Immature natural killer cell (primary cell): ENCODE measurements around the gene ANKFY1. TPM values are rescaled to one million over a fixed set of nuclear protein-coding genes. Genes with fewer than 3 reads are reported as not detected.

Source experiments
- DNase-seq, 3 donors: peaks; one replicate each; pipeline ENCODE4 v3.0.0; 2022; ENCODE audit warnings: mixed read lengths in 1 of 3
- H3K27ac Mint-ChIP-seq, 6 donors: one replicate each; pipeline ENCODE4 v1.8.0; 2020; ENCODE audit warnings: mixed read lengths in 6 of 6, mild to moderate bottlenecking in 5 of 6, inconsistent platforms in 4 of 6, moderate library complexity in 3 of 6
- H3K27me3 Mint-ChIP-seq, 3 donors: one replicate each; pipeline ENCODE4 v1.8.0; 2020 to 2021; ENCODE audit warnings: low read depth in 3 of 3, mild to moderate bottlenecking in 3 of 3, mixed read lengths in 3 of 3, moderate library complexity in 3 of 3, inconsistent platforms in 1 of 3
- H3K36me3 Mint-ChIP-seq, 3 donors: one replicate each; pipeline ENCODE4 v1.8.0; 2020; ENCODE audit warnings: mixed read lengths in 3 of 3, inconsistent platforms in 2 of 3, mild to moderate bottlenecking in 2 of 3
- H3K4me1 Mint-ChIP-seq, 2 donors: one replicate each; pipeline ENCODE4 v1.8.0; 2020; ENCODE audit warnings: inconsistent platforms in 2 of 2, mild to moderate bottlenecking in 2 of 2, mixed read lengths in 2 of 2, moderate library complexity in 1 of 2
- H3K4me3 Mint-ChIP-seq, 5 donors: one replicate each; pipeline ENCODE4 v1.8.0; 2020; ENCODE audit warnings: mild to moderate bottlenecking in 5 of 5, mixed read lengths in 5 of 5, inconsistent platforms in 3 of 5, moderate library complexity in 3 of 5
- H3K9me3 Mint-ChIP-seq, 6 donors: one replicate each; pipeline ENCODE4 v1.8.0; 2020; ENCODE audit warnings: mild to moderate bottlenecking in 6 of 6, mixed read lengths in 6 of 6, inconsistent platforms in 4 of 6, moderate library complexity in 3 of 6
- polyA plus RNA-seq, 3 donors: library from polyadenylated mRNA; unstranded; fragments of 300-500 nt; fragmentation: Illumina TruSeq; gene quantifications; one replicate each; pipeline ENCODE4 v1.2.3, GENCODE V29; 2021

ANKFY1 gene
- polyA plus RNA-seq, 3 donors from 2014 or later = 7.8 to 19.3 (median 8.2) TPM

DNA sequence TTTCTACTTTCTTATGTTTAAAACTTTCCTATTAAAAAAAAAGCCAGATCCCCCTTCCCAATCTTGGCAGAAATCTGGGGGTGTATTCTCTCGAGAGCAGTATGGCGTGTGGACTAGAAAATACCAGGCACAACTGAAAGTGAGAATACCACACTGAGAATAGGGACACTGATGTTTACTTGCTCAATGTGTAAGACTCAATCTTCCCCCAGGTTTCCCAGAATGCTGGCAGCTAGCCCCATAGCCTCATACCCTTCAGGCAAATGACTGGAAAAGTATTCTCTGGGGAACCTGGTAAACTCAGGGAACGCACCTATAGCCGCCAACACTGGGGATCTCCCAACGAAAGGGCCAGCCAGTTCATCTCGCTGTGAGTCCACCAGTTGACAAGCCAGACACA, 136.2 kb downstream of the ANKFY1 start:
- Mint-ChIP-seq H3K27ac (peak overlapping the region in 1 of 6 donors; percentile 4), H3K36me3 (peaks cover 3 to 4% (median 4%) of the 10 kb centered on the region in 3 donors), H3K9me3 (no peaks in the 10 kb centered on the region), H3K4me3 (no peak overlapping the region), H3K4me1 (peaks cover 43 to 61% of the 10 kb centered on the region in 2 donors), H3K27me3 (no peaks in the 10 kb centered on the region)
- no peak for DNase-seq

DNA sequence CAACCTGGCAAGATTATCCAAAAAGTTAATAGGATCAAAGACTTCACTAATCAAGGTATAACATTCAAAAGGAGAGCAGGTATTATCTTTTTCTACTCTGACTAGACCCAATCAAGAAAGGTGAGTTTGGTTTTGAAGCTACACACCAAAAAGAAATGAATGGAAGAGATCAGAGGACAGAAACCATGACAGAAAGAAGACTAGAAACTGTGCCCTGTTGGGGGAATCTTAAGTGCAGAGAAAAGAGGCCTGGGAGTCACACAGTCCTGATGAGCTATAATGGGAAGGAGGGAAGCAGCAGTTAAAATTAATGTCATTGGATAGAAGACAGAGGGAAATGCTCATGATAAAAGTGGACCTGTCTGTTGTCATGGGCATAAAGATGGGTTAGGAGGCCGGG, 138.2 kb downstream of the ANKFY1 start:
- no peak overlapping the region for H3K4me3 Mint-ChIP-seq
- DNase-seq = no peak
- no peaks in the 10 kb centered on the region for H3K9me3 Mint-ChIP-seq
- peaks cover 32 to 46% of the 10 kb centered on the region in 2 donors for H3K4me1 Mint-ChIP-seq
- H3K36me3 Mint-ChIP-seq = peaks cover 3 to 8% (median 4%) of the 10 kb centered on the region in 3 donors
- H3K27ac Mint-ChIP-seq = peak overlapping the region in 5 of 6 donors; percentile 1 to 62 (median 19)
- no peaks in the 10 kb centered on the region for H3K27me3 Mint-ChIP-seq

DNA sequence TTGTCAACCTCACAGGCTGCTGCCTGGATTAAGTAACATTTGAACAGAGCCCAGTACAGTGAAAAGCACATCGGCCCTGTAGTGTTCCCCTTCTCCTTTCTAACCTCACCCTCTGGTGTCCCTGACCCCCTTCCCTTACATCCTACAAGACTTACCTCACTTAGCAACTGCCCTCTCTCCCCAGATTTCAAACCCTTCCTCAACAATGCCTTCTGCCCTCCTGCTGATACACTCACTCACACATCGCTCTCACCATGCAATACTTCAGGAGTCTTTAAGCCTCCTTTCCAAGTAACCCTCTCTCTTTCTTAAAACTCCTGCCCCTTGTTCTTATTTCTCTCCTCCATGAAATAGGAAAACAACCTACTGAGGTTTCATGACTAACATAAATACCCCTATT, 138.8 kb downstream of the ANKFY1 start:
- DNase-seq = no peak
- Mint-ChIP-seq H3K9me3 (no peaks in the 10 kb centered on the region), H3K4me1 (peaks cover 30 to 41% of the 10 kb centered on the region in 2 donors), H3K36me3 (peaks cover 3 to 8% (median 4%) of the 10 kb centered on the region in 3 donors), H3K27ac (peak overlapping the region in 5 of 6 donors; percentile 8 to 73 (median 36)), H3K27me3 (no peaks in the 10 kb centered on the region), H3K4me3 (no peak overlapping the region)

DNA sequence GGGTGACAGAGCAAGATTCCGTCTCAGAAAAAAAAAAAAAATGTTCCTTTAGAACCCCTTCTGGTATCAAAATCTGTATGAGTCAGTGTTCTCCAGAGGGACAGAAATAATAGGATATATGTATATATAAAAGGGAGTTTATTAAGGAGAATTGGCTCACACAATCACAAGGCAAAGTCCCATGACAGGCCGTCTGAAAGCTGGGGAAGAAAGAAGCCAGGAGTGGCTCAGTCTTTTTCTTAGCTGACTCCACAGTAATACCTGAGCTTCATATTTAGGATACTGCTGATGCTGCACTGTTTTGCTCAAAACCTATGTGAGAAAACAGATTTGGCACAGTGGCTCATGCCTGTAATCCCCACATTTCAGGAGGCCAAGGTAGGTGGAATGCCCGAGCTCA, 143.4 kb downstream of the ANKFY1 start:
- H3K27me3 Mint-ChIP-seq = peaks cover 0 to 2% (median 0%) of the 10 kb centered on the region in 3 donors
- no peak overlapping the region for H3K27ac Mint-ChIP-seq
- DNase-seq = no peak
- no peaks in the 10 kb centered on the region for H3K9me3 Mint-ChIP-seq
- peaks cover 17 to 20% of the 10 kb centered on the region in 2 donors for H3K4me1 Mint-ChIP-seq
- H3K4me3 Mint-ChIP-seq = no peak overlapping the region
- H3K36me3 Mint-ChIP-seq = peaks cover 0 to 33% (median 5%) of the 10 kb centered on the region in 3 donors

DNA sequence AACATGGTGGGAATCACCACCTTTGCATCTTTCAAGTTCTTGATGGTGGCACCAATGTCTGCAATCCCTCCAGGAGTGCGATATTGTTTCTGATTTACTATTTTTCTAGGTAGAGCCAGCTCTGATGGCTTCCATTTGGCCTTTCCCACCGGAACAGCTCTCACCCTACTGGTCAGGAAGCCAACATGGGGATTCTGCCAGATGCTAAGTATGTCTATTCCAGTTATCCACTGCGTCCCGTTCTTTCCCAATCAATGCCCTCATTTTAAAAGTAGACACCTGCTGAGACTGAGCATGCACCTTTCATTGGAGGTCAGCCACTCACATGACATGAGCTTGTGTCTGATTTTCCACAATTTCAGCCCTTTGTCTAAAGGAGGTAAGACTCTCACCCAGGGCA, 144.5 kb downstream of the ANKFY1 start:
- H3K9me3 Mint-ChIP-seq = no peaks in the 10 kb centered on the region
- H3K4me1 Mint-ChIP-seq = peaks cover 10 to 13% of the 10 kb centered on the region in 2 donors
- DNase-seq = no peak
- peaks cover 0 to 2% (median 0%) of the 10 kb centered on the region in 3 donors for H3K27me3 Mint-ChIP-seq
- no peak overlapping the region for H3K4me3 Mint-ChIP-seq
- peak overlapping the region in 3 of 6 donors; percentile 8 to 39 (median 18) for H3K27ac Mint-ChIP-seq
- peaks cover 0 to 36% (median 8%) of the 10 kb centered on the region in 3 donors for H3K36me3 Mint-ChIP-seq

DNA sequence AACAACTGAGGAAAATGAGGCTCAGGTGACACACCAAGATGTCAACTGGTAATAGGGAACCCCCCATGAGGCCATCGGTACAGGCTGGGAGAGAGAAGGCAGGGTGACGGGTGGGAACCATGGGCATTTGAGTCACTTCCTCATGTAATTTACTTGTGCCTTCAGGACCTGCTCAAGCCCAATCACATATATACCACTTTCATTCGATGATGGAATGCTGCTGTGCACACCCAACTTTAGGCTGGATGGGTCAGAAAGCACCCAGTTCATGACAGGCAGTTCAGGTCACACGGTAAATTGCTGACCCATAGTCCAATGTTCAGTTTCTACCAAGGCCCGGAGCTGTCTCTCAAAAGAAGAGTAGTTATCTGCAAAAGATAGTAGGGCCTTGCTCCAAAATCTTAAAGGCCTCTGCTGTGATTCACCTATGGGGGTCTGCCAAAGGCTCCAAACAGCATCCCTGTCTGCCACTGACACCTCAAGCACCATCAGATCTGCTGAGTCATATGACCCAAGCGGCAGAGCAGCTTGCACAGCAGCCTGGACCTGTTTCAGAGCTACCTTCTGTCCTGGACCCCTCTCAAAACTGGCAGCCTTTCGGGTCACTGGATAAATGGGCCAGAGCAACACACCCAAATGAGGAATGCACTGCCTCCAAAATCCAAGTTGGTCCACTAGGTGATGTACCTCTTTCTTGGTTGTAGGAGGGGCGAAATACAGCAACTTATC, 145.6 kb downstream of the ANKFY1 start:
- Mint-ChIP-seq H3K9me3 (no peaks in the 10 kb centered on the region), H3K27me3 (peaks cover 0 to 2% (median 0%) of the 10 kb centered on the region in 3 donors), H3K4me3 (no peak overlapping the region), H3K36me3 (peaks cover 0 to 33% (median 9%) of the 10 kb centered on the region in 3 donors), H3K27ac (peak overlapping the region in 4 of 6 donors; percentile 58 to 77 (median 62)), H3K4me1 (peaks cover 7 to 13% of the 10 kb centered on the region in 2 donors)
- no peak for DNase-seq

DNA sequence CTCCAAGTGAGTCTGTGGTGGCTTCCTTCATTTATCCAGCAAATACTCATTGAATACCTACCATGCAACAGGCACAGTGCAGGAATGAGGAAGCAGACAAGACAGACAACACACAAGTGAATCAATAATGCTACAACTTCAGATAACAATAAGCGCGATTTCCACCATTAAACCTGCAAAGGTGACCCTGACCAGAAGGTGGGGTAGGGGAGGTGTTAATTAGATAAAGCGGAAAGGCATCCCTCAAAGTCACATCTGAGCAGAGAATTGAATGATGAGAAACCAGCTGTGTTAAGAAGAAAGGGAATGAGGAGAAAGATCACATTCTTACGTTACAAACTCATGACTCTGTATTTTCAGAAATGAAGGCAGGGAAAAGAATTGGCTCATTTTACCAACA, 147.3 kb downstream of the ANKFY1 start:
- Mint-ChIP-seq H3K36me3 (peaks cover 3 to 37% (median 18%) of the 10 kb centered on the region in 3 donors), H3K27me3 (peaks cover 0 to 4% (median 0%) of the 10 kb centered on the region in 3 donors), H3K9me3 (no peaks in the 10 kb centered on the region), H3K4me1 (peaks cover 7 to 13% of the 10 kb centered on the region in 2 donors), H3K4me3 (no peak overlapping the region), H3K27ac (no peak overlapping the region)
- DNase-seq = no peak

Other genes starting within 250 kb of the ANKFY1 start
- 10 to 100 TPM in 1 of 3 donors, 1 to 10 TPM in 2; 2.0 to 12.7 (median 3.9) TPM for gene ZZEF1, start 120.9 kb downstream of the ANKFY1 start, polyA plus RNA-seq
- gene CYB5D2, start 120.8 kb downstream of the ANKFY1 start, polyA plus RNA-seq = 10 to 100 TPM in 2 of 3 donors, 1 to 10 TPM in 1; 9.3 to 11.1 (median 10.9) TPM
- 10 to 100 TPM; 48.1 to 84.7 (median 69.3) TPM for gene UBE2G1, start 102.7 kb upstream of the ANKFY1 start, polyA plus RNA-seq
- gene SPNS3, start 170.0 kb upstream of the ANKFY1 start, polyA plus RNA-seq = 1 to 10 TPM; 2.7 to 7.3 (median 2.8) TPM
- under 1 TPM in 1 of 3 donors, not detected in 2; 0.26 TPM for gene SPNS2, start 234.9 kb upstream of the ANKFY1 start, polyA plus RNA-seq